PFSK-1 (cell line): ENCODE data around the gene SUN5.

Experiments used
- FOXP2 ChIP-seq: optimal IDR thresholded peaks from 2 replicates; pipeline ENCODE3; 2011; ENCODE audit warnings: borderline replicate concordance, control low read depth, inconsistent platforms; ENCODE audit not compliant: insufficient read depth; ENCODE audit errors: extremely low read length, extremely low read depth
- POLR2AphosphoS5 ChIP-seq: IDR thresholded peaks from 2 replicates; pipeline ENCODE4 v1.6.1; 2012; ENCODE audit warnings: low read depth, mild to moderate bottlenecking, control low read depth, low read length, moderate library complexity
- REST ChIP-seq, 2 experiments: IDR thresholded peaks; 2 replicates each; pipeline versions ENCODE4 v1.6.1 to v1.8.0; 2011 to 2012; ENCODE audit warnings: low read depth in 2 of 2, low read length in 2 of 2, control low read depth in 1 of 2, inconsistent platforms in 1 of 2, mild to moderate bottlenecking in 1 of 2, moderate library complexity in 1 of 2; ENCODE audit not compliant: insufficient read depth in 1 of 2
- SIN3A ChIP-seq: IDR thresholded peaks from 2 replicates; pipeline ENCODE4 v1.6.1; 2012; ENCODE audit warnings: mild to moderate bottlenecking, low read length, moderate library complexity, borderline replicate concordance; ENCODE audit not compliant: insufficient read depth
- TAF1 ChIP-seq: IDR thresholded peaks from 2 replicates; pipeline ENCODE4 v1.6.1; 2012; ENCODE audit warnings: low read length, control low read depth, borderline replicate concordance; ENCODE audit not compliant: insufficient read depth

The SUN5 gene

GRCh38 chr20:32967961-32968457 is 36.2 kb downstream of the SUN5 start:
- TF ChIP-seq SIN3A (no peak), TAF1 (no peak), FOXP2 (no peak), REST (IDR thresholded peaks at IDR 0.05; ENCODE audit: insufficient read depth in 1 of 2, low read depth in 2 of 2, low read length in 2 of 2) (no peak), POLR2AphosphoS5 (no peak)

GRCh38 chr20:32966881-32967781 is 37.1 kb downstream of the SUN5 start:
- TF ChIP-seq SIN3A (no peak), TAF1 (no peak), POLR2AphosphoS5 (no peak), REST (IDR thresholded peaks at IDR 0.05; ENCODE audit: insufficient read depth in 1 of 2, low read depth in 2 of 2, low read length in 2 of 2) (no peak), FOXP2 (no peak)

GRCh38 chr20:32966382-32966781 is 37.9 kb downstream of the SUN5 start:
- no peak for TF ChIP-seq FOXP2
- TF ChIP-seq REST (IDR thresholded peaks at IDR 0.05; ENCODE audit: insufficient read depth in 1 of 2, low read depth in 2 of 2, low read length in 2 of 2): no peak
- TF ChIP-seq TAF1: no peak
- TF ChIP-seq SIN3A: no peak
- TF ChIP-seq POLR2AphosphoS5: no peak

- TF ChIP-seq SIN3A (no peak), REST (IDR thresholded peaks at IDR 0.05; ENCODE audit: insufficient read depth in 1 of 2, low read depth in 2 of 2, low read length in 2 of 2) (no peak), POLR2AphosphoS5 (no peak), TAF1 (no peak), FOXP2 (no peak)
These were observed 38.5 kb downstream of the SUN5 start for GRCh38 chr20:32965581-32966373.
